GM10248 (cell line): ENCODE measurements around the gene ABHD2.
"Not testable (repeated sequence)": the region's sequence is repeated elsewhere in the genome, so short reads cannot be mapped to it uniquely, and the experiment has no call there.

Source experiments
- CTCF ChIA-PET: fragments of 300-600 bp; sonication (Branson Sonifier 250); formaldehyde crosslinking; extraction: SDS; loops from one replicate; lab custom pipeline; 2021; ENCODE audit warnings: antibody characterized with exemption; lab: Yijun Ruan, JAX
- POLR2A ChIA-PET: fragments of 350-650 bp; sonication (Branson Sonifier 250); formaldehyde crosslinking; extraction: SDS; loops from one replicate; lab custom pipeline; 2020; ENCODE audit warnings: antibody characterized with exemption; lab: Yijun Ruan, JAX
- DNase-seq: peaks from one replicate; pipeline ENCODE4 v3.0.0; 2012; ENCODE audit errors: extremely low spot score
- TF ChIP-seq, protein P1 (sequence below): IDR thresholded peaks from 2 replicates; pipeline ENCODE4 v1.5.1; 2012; ENCODE audit warnings: mild to moderate bottlenecking, low read depth; ENCODE audit errors: extremely low read depth, missing control alignments, control extremely low read depth

Gene ABHD2

DNA sequence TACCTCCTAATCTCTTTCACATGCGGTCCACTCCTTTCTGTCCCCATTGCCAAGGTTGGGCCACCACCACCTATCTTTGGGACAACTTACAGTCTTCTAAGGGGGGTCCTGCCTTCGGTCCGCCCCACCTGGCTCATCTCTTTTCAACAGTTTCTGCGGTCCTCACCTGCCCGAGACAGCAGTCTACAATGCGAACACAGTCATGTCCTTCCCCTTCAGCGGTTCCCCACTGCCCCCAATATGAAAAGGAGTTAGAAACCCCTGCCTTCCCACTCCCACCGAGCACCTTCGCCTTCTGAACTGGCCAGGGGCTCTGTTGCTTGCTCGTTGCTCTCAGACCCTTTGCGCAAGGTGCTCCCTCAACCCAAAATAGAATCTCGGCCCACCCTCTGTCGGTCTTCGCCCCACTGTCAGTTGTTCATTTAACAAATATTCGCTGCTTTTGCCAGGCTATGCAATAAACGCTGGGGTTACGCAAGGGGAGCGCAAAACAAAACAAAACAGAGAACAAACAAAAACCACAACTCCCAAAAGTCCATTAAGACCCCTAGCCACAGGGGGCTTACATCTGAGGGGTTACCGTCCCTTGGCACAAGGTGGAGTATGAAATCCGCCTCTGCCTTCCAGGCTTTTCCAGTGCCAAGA lies 154.9 kb downstream of the ABHD2 start:
- TF ChIP-seq, protein P1, sequence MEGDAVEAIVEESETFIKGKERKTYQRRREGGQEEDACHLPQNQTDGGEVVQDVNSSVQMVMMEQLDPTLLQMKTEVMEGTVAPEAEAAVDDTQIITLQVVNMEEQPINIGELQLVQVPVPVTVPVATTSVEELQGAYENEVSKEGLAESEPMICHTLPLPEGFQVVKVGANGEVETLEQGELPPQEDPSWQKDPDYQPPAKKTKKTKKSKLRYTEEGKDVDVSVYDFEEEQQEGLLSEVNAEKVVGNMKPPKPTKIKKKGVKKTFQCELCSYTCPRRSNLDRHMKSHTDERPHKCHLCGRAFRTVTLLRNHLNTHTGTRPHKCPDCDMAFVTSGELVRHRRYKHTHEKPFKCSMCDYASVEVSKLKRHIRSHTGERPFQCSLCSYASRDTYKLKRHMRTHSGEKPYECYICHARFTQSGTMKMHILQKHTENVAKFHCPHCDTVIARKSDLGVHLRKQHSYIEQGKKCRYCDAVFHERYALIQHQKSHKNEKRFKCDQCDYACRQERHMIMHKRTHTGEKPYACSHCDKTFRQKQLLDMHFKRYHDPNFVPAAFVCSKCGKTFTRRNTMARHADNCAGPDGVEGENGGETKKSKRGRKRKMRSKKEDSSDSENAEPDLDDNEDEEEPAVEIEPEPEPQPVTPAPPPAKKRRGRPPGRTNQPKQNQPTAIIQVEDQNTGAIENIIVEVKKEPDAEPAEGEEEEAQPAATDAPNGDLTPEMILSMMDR, result no peak
- ChIA-PET CTCF (interaction anchor here (1.0 to 3.0 kb wide), 11 partner anchors 9 to 62 kb away, joined by 3 to 32 read pairs (median 4); no protein-coding TSS in a partner anchor), POLR2A (no interaction called here)
- no peak for DNase-seq

DNA sequence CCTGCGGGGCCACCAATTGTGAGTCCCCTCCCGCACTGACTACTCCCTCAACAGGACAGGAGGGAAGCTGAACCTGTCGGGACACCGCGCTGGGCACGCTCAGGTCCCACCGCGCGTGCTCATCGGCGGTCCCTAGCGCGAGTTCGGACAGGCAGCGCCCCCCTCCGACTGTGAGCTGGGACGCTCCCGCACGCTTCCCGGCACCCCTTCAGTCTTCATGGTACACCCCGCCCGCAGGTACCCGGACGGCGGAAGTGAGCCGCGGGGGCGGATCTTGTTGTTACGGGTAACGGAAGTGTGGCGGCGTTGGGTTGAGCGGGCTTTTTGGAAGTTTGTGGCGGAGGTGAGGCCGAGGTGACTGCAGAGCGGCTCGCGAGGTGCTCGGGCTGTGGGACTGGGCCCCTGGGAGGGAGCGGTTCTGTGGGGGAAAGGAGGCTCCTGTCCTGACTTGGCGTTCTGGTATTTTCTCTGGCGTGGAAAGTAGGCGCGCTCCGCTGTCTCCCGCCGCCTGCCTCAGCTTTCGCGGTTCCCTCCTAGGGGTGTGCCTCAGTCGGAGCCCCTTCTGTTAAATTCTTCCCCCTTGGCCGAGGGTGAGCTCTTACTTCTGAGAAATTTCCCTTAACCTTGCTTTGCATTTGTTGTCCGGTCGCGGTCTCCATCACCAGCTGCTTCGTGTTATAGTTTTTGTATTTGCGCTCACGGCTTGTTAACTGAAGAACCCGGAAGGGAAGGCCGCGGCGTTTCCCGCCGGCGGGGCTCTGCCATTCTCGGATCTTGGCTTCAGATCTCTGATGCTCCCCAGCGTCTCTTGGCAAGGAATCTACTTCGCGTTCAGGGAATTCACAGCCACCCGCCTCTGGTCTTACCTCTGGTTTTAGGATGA lies 155.7 kb downstream of the ABHD2 start, which contains the start of gene FANCI:
FANCI (plus strand) TSS at position 289 of the 883 bp plus-strand sequence. CDS start 3,669 bp downstream, outside the sequence.
- POLR2A ChIA-PET, result no interaction called here

DNA sequence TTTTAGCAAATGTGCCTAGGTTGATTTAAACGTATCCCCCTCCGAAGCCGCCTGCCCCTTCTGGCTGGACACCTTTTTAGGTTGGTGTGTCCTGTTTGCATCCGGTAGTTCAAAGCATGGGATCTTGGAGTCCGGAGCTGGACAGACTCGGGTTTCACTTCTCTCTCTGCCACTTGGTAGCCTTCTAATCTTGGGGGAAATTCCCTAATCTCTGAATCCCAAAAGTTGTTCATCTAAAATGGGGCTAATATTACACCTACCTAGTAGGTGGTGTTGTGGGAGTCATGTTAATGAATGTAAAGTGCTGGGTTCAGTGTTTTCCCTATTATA lies 156.3 kb downstream of the ABHD2 start:
- no peak for DNase-seq
- TF ChIP-seq, protein P1, result no peak
- CTCF ChIA-PET, result interaction anchor here (0.9 to 3.0 kb wide), 11 partner anchors 8 to 188 kb away, joined by 3 to 32 read pairs (median 4); no protein-coding TSS in a partner anchor
- POLR2A ChIA-PET, result no interaction called here

More for the DNA sequence above, 155.7 kb downstream of the ABHD2 start, which contains the start of gene FANCI:
- CTCF ChIA-PET, result interaction anchor here (0.6 to 3.0 kb wide), 15 partner anchors 9 to 187 kb away, joined by 3 to 32 read pairs (median 3); no protein-coding TSS in a partner anchor
- TF ChIP-seq, protein P1, result peak; percentile 66
- peak; percentile 95 for DNase-seq

DNA sequence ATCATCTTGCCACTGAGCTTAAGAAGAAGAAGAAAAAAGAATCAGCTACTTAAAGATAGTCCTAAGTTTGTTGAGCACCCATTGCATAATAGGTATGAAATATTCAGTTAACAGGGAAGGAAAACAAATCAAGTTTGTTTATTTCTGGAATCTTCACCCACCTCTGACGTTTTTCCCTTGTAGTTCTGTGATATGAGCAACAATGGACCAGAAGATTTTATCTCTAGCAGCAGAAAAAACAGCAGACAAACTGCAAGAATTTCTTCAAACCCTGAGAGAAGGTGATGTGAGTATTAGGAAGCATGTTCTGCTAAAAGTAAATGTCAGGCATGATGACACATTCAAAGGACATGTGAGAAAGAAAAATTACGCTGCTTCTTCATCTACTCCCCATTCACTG lies 159.2 kb downstream of the ABHD2 start:
- TF ChIP-seq, protein P1, result no peak
- ChIA-PET CTCF (interaction anchor here (1.3 to 1.8 kb wide), 3 partner anchors 9 to 41 kb away, joined by 4 to 8 read pairs (median 4); no protein-coding TSS in a partner anchor), POLR2A (no interaction called here)
- no peak for DNase-seq

DNA sequence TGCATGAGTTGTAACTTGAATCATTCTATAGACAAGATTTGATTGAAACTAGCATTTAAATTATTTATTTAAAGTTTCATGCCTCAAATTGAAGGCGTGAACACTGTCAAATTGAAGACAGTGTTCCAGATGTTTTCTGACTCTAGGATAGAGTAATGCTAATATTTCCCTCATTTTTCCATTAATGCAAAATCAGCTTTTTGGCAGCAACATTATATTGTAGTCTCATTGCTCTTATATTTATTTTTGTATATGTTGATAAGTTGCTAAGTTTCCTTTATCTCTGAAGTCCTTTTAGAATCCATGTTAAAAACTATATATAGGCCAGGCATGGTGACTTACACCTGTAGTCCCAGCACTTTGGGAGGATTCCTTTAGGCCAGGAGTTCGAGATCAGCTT lies 160.3 kb downstream of the ABHD2 start:
- CTCF ChIA-PET, result interaction anchor here (1.2 to 1.6 kb wide), 2 partner anchors 24 to 42 kb away, joined by 4 to 6 read pairs; no protein-coding TSS in a partner anchor
- no peak for DNase-seq
- POLR2A ChIA-PET, result no interaction called here
- TF ChIP-seq, protein P1, result no peak

DNA sequence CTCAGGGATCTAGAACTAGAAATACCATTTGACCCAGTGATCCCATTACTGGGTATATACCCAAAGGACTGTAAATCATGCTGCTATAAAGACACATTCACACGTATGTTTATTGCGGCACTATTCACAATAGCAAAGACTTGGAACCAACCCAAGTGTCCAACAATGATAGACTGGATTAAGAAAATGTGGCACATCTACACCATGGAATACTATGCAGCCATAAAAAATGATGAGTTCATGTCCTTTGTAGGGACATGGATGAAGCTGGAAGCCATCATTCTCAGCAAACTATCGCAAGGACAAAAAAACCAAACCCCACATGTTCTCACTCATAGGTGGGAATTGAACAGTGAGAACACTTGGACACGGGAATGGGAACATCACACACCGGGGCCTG lies 161.9 kb downstream of the ABHD2 start:
- CTCF ChIA-PET, DNase-seq, POLR2A ChIA-PET: not testable (repeated sequence)
